ENCODE results near the gene SLC25A39. TPM values are rescaled to one million over a fixed set of nuclear protein-coding genes. Genes with fewer than 3 reads are reported as not detected.

Gene SLC25A39
- total and polyA plus RNA-seq, 2 donors (not counting 1 experiment from before 2014, with no cell fraction given), result 35.3 to 70.2 TPM

- Histone ChIP-seq H2AFZ (ENCODE audit: low read length) (no peak overlapping the region), H3K4me3 (replicated peaks in 1 of 4; ENCODE audit: control extremely low read depth in 1 of 4, insufficient read depth in 1 of 4, low read depth in 3 of 4, low read length in 4 of 4) (no peak overlapping the region), H3K27me3 (ENCODE audit: control insufficient read depth, insufficient read depth, low read length) (no peaks in the 10 kb centered on the region), H3K4me1 (ENCODE audit: control insufficient read depth, extremely low read depth, insufficient read depth, low read length) (peaks cover 5% of the 10 kb centered on the region), H3K9ac (ENCODE audit: insufficient read depth, low read length) (no peak overlapping the region), H3K27ac (ENCODE audit: insufficient read depth, low read length) (no peak overlapping the region), H4K20me1 (ENCODE audit: control insufficient read depth, extremely low read depth, insufficient read depth, low read length) (no peaks in the 10 kb centered on the region), H3K79me2 (ENCODE audit: control insufficient read depth, insufficient read depth, low read length) (no peaks in the 10 kb centered on the region), H3K4me2 (ENCODE audit: extremely low read depth, insufficient read depth, low read length) (no peak overlapping the region), H3K9me3 (ENCODE audit: control insufficient read depth, insufficient read depth, low read depth, low read length) (no peaks in the 10 kb centered on the region), H3K36me3 (ENCODE audit: control insufficient read depth, insufficient read depth, low read length) (no peaks in the 10 kb centered on the region)
- DNase-seq (ENCODE audit: low read depth in 2 of 2), result no peak
- no peak for TF ChIP-seq CTCF (conservative IDR thresholded peaks at IDR 0.05 in 1 of 2, IDR thresholded peaks at IDR 0.05 in 1 of 2; ENCODE audit: low read depth in 1 of 2, low read length in 2 of 2)
- no peak for TF ChIP-seq EZH2 (IDR thresholded peaks at IDR 0.05; ENCODE audit: low read length, missing control alignments)
These were observed 34.4 kb upstream of the SLC25A39 start for GRCh38 chr17:44359006-44359405.

GRCh38 chr17:44358066-44358465 is 33.4 kb upstream of the SLC25A39 start:
- Histone ChIP-seq H2AFZ (ENCODE audit: low read length) (no peak overlapping the region), H3K27me3 (ENCODE audit: control insufficient read depth, insufficient read depth, low read length) (no peaks in the 10 kb centered on the region), H3K27ac (ENCODE audit: insufficient read depth, low read length) (no peak overlapping the region), H3K9ac (ENCODE audit: insufficient read depth, low read length) (no peak overlapping the region), H4K20me1 (ENCODE audit: control insufficient read depth, extremely low read depth, insufficient read depth, low read length) (no peaks in the 10 kb centered on the region), H3K36me3 (ENCODE audit: control insufficient read depth, insufficient read depth, low read length) (no peaks in the 10 kb centered on the region), H3K79me2 (ENCODE audit: control insufficient read depth, insufficient read depth, low read length) (no peaks in the 10 kb centered on the region), H3K4me2 (ENCODE audit: extremely low read depth, insufficient read depth, low read length) (no peak overlapping the region), H3K4me3 (replicated peaks in 1 of 4; ENCODE audit: control extremely low read depth in 1 of 4, insufficient read depth in 1 of 4, low read depth in 3 of 4, low read length in 4 of 4) (no peak overlapping the region), H3K4me1 (ENCODE audit: control insufficient read depth, extremely low read depth, insufficient read depth, low read length) (peaks cover 5% of the 10 kb centered on the region), H3K9me3 (ENCODE audit: control insufficient read depth, insufficient read depth, low read depth, low read length) (no peaks in the 10 kb centered on the region)
- TF ChIP-seq CTCF (conservative IDR thresholded peaks at IDR 0.05 in 1 of 2, IDR thresholded peaks at IDR 0.05 in 1 of 2; ENCODE audit: low read depth in 1 of 2, low read length in 2 of 2) (no peak), EZH2 (IDR thresholded peaks at IDR 0.05; ENCODE audit: low read length, missing control alignments) (no peak)
- no peak for DNase-seq (ENCODE audit: low read depth in 2 of 2)

GRCh38 chr17:44356241-44356640 is 31.6 kb upstream of the SLC25A39 start:
- Histone ChIP-seq H2AFZ (ENCODE audit: low read length) (no peak overlapping the region), H3K36me3 (ENCODE audit: control insufficient read depth, insufficient read depth, low read length) (peaks cover 12% of the 10 kb centered on the region), H3K4me2 (ENCODE audit: extremely low read depth, insufficient read depth, low read length) (no peak overlapping the region), H3K4me1 (ENCODE audit: control insufficient read depth, extremely low read depth, insufficient read depth, low read length) (peaks cover 5% of the 10 kb centered on the region), H3K9ac (ENCODE audit: insufficient read depth, low read length) (no peak overlapping the region), H3K27ac (ENCODE audit: insufficient read depth, low read length) (no peak overlapping the region), H3K9me3 (ENCODE audit: control insufficient read depth, insufficient read depth, low read depth, low read length) (no peaks in the 10 kb centered on the region), H4K20me1 (ENCODE audit: control insufficient read depth, extremely low read depth, insufficient read depth, low read length) (no peaks in the 10 kb centered on the region), H3K4me3 (replicated peaks in 1 of 4; ENCODE audit: control extremely low read depth in 1 of 4, insufficient read depth in 1 of 4, low read depth in 3 of 4, low read length in 4 of 4) (no peak overlapping the region), H3K79me2 (ENCODE audit: control insufficient read depth, insufficient read depth, low read length) (no peaks in the 10 kb centered on the region), H3K27me3 (ENCODE audit: control insufficient read depth, insufficient read depth, low read length) (no peaks in the 10 kb centered on the region)
- TF ChIP-seq CTCF (conservative IDR thresholded peaks at IDR 0.05 in 1 of 2, IDR thresholded peaks at IDR 0.05 in 1 of 2; ENCODE audit: low read depth in 1 of 2, low read length in 2 of 2), result no peak
- no peak for TF ChIP-seq EZH2 (IDR thresholded peaks at IDR 0.05; ENCODE audit: low read length, missing control alignments)
- DNase-seq (ENCODE audit: low read depth in 2 of 2), result no peak
